IMR-90 (cell line): Measurements from ENCODE around the gene ACSS2. TPM values are rescaled to one million over a fixed set of nuclear protein-coding genes. Genes with fewer than 3 reads are reported as not detected.

ENCODE experiments used
- ATAC-seq: fragments of 200-7000 bp; cut with Tn5 transposase; 2 replicates; pipeline ENCODE4 v1.9.1; 2020; ENCODE audit warnings: low read depth, mild to moderate bottlenecking, moderate library complexity
- BruUV-seq: library from RNA; stranded (reverse); fragments of 400-500 nt; replicated peaks from 2 replicates; lab custom pipeline; 2021; lab: Mats Ljungman, UMichigan
- CTCF ChIA-PET: fragments of 300-600 bp; formaldehyde crosslinking; extraction: SDS; loops from one replicate; lab custom pipeline; 2021; ENCODE audit warnings: antibody characterized with exemption; lab: Yijun Ruan, JAX
- POLR2A ChIA-PET: fragments of 300-600 bp; sonication (Branson Sonifier 250); formaldehyde crosslinking; loops from one replicate; lab custom pipeline; 2022; ENCODE audit warnings: antibody characterized with exemption; ENCODE audit not compliant: unreplicated experiment; lab: Charles Lee
- DNase-seq: peaks from one replicate; pipeline ENCODE4 v3.0.0; 2013
- H2AFZ ChIP-seq: replicated peaks from 2 replicates; pipeline ENCODE3; 2013; ENCODE audit warnings: low read length, mild to moderate bottlenecking; ENCODE audit not compliant: poor library complexity
- H2AK5ac ChIP-seq: 2 replicates; pipeline ENCODE4 v1.6.1; 2013; ENCODE audit warnings: low read depth, low read length, inconsistent platforms
- H2AK9ac ChIP-seq: replicated peaks from 2 replicates; pipeline ENCODE3; 2013; ENCODE audit warnings: mild to moderate bottlenecking, low read depth, low read length, moderate library complexity; ENCODE audit not compliant: poor library complexity
- H2BK120ac ChIP-seq: 2 replicates; pipeline ENCODE4 v1.6.1; 2013; ENCODE audit warnings: low read depth, low read length, inconsistent platforms
- H2BK15ac ChIP-seq: 3 replicates; pipeline ENCODE4 v1.6.1; 2013; ENCODE audit warnings: low read depth, low read length, inconsistent platforms
- H2BK20ac ChIP-seq: 2 replicates; pipeline ENCODE4 v1.6.1; 2013; ENCODE audit warnings: low read depth, mild to moderate bottlenecking, inconsistent platforms, low read length, moderate library complexity
- H2BK5ac ChIP-seq: 2 replicates; pipeline ENCODE4 v1.6.1; 2013; ENCODE audit warnings: mild to moderate bottlenecking, low read depth, low read length, inconsistent platforms; ENCODE audit not compliant: poor library complexity, severe bottlenecking
- H3K14ac ChIP-seq: replicated peaks from 2 replicates; pipeline ENCODE4 v1.6.1; 2013; ENCODE audit warnings: low read depth, low read length, inconsistent platforms
- H3K18ac ChIP-seq: 2 replicates; pipeline ENCODE4 v1.6.1; 2013; ENCODE audit warnings: low read depth, low read length, control low read depth
- H3K23ac ChIP-seq: 2 replicates; pipeline ENCODE4 v1.6.1; 2013; ENCODE audit warnings: low read depth, low read length, inconsistent platforms
- H3K27ac ChIP-seq: 2 replicates; pipeline ENCODE4 v1.5.1; 2013; ENCODE audit warnings: mild to moderate bottlenecking, control low read depth, low read length; ENCODE audit not compliant: insufficient read depth
- H3K27me3 ChIP-seq: 2 replicates; pipeline ENCODE4 v1.6.1; 2013; ENCODE audit warnings: low read length; ENCODE audit not compliant: control insufficient read depth, insufficient read depth
- H3K36me3 ChIP-seq: 2 replicates; pipeline ENCODE4 v1.6.1; 2013; ENCODE audit warnings: low read length, mixed read lengths; ENCODE audit not compliant: control insufficient read depth, insufficient read depth
- H3K4ac ChIP-seq: 2 replicates; pipeline ENCODE4 v1.6.1; 2013; ENCODE audit warnings: low read depth, low read length, inconsistent platforms
- H3K4me1 ChIP-seq: 2 replicates; pipeline ENCODE4 v1.6.1; 2013; ENCODE audit warnings: low read length, mixed read lengths; ENCODE audit not compliant: control insufficient read depth, insufficient read depth
- H3K4me2 ChIP-seq: 2 replicates; pipeline ENCODE4 v1.6.1; 2013; ENCODE audit warnings: low read depth, mild to moderate bottlenecking, control low read depth, low read length, moderate library complexity
- H3K4me3 ChIP-seq: 2 replicates; pipeline ENCODE4 v1.5.1; 2013; ENCODE audit warnings: low read depth, mild to moderate bottlenecking, control low read depth, low read length, moderate library complexity; ENCODE audit not compliant: insufficient read depth
- H3K56ac ChIP-seq: 2 replicates; pipeline ENCODE4 v1.6.1; 2013; ENCODE audit warnings: low read length, inconsistent platforms; ENCODE audit not compliant: insufficient read depth; ENCODE audit errors: extremely low read depth
- H3K79me1 ChIP-seq, 2 experiments: 2 replicates each; pipeline ENCODE4 v1.6.1; 2013; ENCODE audit warnings: low read length in 2 of 2, inconsistent platforms in 1 of 2, low read depth in 1 of 2
- H3K9ac ChIP-seq: 2 replicates; pipeline ENCODE4 v1.6.1; 2013; ENCODE audit warnings: low read depth, low read length, control low read depth
- H3K9me1 ChIP-seq: 2 replicates; pipeline ENCODE4 v1.6.1; 2013; ENCODE audit warnings: low read length, inconsistent platforms; ENCODE audit not compliant: insufficient read depth
- H3K9me3 ChIP-seq: 2 replicates; pipeline ENCODE4 v1.6.1; 2013; ENCODE audit warnings: low read length; ENCODE audit not compliant: control insufficient read depth, insufficient read depth
- H4K20me1 ChIP-seq: 2 replicates; pipeline ENCODE4 v1.6.1; 2013; ENCODE audit warnings: low read length, inconsistent platforms; ENCODE audit not compliant: insufficient read depth
- H4K5ac ChIP-seq: 2 replicates; pipeline ENCODE4 v1.6.1; 2013; ENCODE audit warnings: mild to moderate bottlenecking, low read depth, low read length, control low read depth
- H4K8ac ChIP-seq, 2 experiments: 2 replicates each; pipeline ENCODE4 v1.6.1; 2013; ENCODE audit warnings: low read depth in 2 of 2, low read length in 2 of 2, control low read depth in 1 of 2, inconsistent platforms in 1 of 2
- H4K91ac ChIP-seq: 2 replicates; pipeline ENCODE4 v1.6.1; 2013; ENCODE audit warnings: low read depth, low read length, inconsistent platforms; ENCODE audit not compliant: insufficient read depth
- NFE2L2 ChIP-seq: fragments of 150-350 bp; IDR thresholded peaks from 2 replicates; pipeline ENCODE4 v1.6.1; 2016; ENCODE audit warnings: low read depth, mild to moderate bottlenecking, low read length
- WGBS, 2 experiments: methylation state at CpG; one replicate each; pipeline versions ENCODE4 v1.1.5 to v1.1.7; 2013; ENCODE audit warnings: missing lambda C conversion rate in 2 of 2; ENCODE audit not compliant: insufficient read length in 1 of 2; ENCODE audit errors: extremely low coverage in 2 of 2; 5-methylcytosine and 5-hydroxymethylcytosine counted together
- dilution Hi-C: fragments of 300-500 bp; cut with HindIII; formaldehyde crosslinking; loops from one replicate; pipeline ENCODE4 v1.14.3; 2018; ENCODE audit warnings: low sequenced_read_pairs; ENCODE audit not compliant: unreplicated experiment
- in situ Hi-C: fragments of 300-500 bp; cut with MboI; formaldehyde crosslinking; loops from 3 replicates; pipeline ENCODE4 v1.14.3; 2019; ENCODE audit warnings: low sequenced_read_pairs, inconsistent platforms, mixed read lengths
- intact Hi-C: fragments of 100-400 bp; cut with micrococcal nuclease; formaldehyde crosslinking; loops from 2 replicates; pipeline ENCODE4 v1.10.0; 2022
- polyA plus RNA-seq, 3 experiments: library from polyadenylated mRNA; depleted of rRNA; stranded (reverse); fragments of >200 nt; gene quantifications; 2 replicates each; pipeline ENCODE4 v1.2.3, GENCODE V29; 2012; ENCODE audit warnings: low replicate concordance in 1 of 3
- total RNA-seq: library from RNA; depleted of rRNA; stranded (reverse); fragments of >200 nt; gene quantifications from 2 replicates; pipeline ENCODE4 v1.2.3, GENCODE V29; 2012

The ACSS2 gene
- total and polyA plus RNA-seq, 2 of the 4 experiments (the other 2 are of a cell fraction): 26.9 to 46.4 TPM

DNA sequence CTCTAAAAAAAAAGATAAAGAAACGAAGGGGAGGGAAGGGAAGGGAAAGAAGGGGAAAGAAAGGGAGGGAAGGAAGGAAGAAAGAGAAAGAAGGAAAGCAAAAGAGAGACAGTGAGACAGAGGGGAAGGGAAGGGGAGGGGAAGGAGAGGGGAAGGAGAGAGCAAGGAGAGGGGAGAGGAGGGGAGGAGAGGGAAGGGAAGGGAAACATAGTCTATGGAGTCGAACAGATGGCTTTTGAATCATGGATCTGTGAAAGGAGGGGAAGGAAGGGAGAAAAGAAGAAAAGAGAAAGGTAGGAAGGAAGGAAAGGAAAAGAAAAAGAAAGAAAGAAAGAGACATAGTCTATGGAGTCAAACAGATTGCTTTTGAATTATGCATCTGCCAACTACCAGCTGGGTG lies 34.3 kb upstream of the ACSS2 start:
- Histone ChIP-seq H4K20me1 (no peaks in the 10 kb centered on the region), H3K4me1 (no peaks in the 10 kb centered on the region), H3K9ac (no peak overlapping the region), H3K27ac (no peak overlapping the region), H2AK5ac (no peak overlapping the region), H3K4me3 (no peak overlapping the region), H3K4me2 (no peak overlapping the region), H3K79me1 (no peaks in the 10 kb centered on the region), H3K9me3 (no peaks in the 10 kb centered on the region), H2BK5ac (no peak overlapping the region), H3K36me3 (peaks cover 7% of the 10 kb centered on the region), H3K4ac (no peak overlapping the region), H4K91ac (no peak overlapping the region), H3K56ac (no peak overlapping the region), H3K27me3 (no peaks in the 10 kb centered on the region), H3K14ac (no peak overlapping the region), H3K18ac (no peak overlapping the region), H2BK20ac (no peak overlapping the region), H3K23ac (no peak overlapping the region), H4K8ac (no peak overlapping the region), H2AK9ac (no peak overlapping the region), H2AFZ (no peak overlapping the region), H3K9me1 (no peaks in the 10 kb centered on the region), H4K5ac (no peak overlapping the region), H2BK120ac (no peak overlapping the region), H2BK15ac (no peak overlapping the region)
- in situ Hi-C loops: loop anchor here (25.0 kb wide), 1 partner anchor 595 kb away; the partner anchor contains the start of gene GDF5
- intact Hi-C loops: no loop called here
- CTCF ChIA-PET: no interaction called here
- dilution Hi-C loops: no loop called here
- no TSS peak for BruUV-seq
- ATAC-seq (no peak), DNase-seq (no peak)
- 70% methylated on average over 1 of the region's 2 CpGs; no CpG with 5 or more reads in 1 of the 2 experiments for WGBS, 2 experiments
- POLR2A ChIA-PET: no interaction called here
- TF ChIP-seq NFE2L2: no peak
